Spleen (tissue), 7 donors: ENCODE data around the gene PDE3A.

Source experiments
- CTCF ChIP-seq, 11 experiments: fragments of 200-600 bp in 7 of 11; fragments of 450-650 bp in 4 of 11; sonication (generic) in 4 of 11; IDR thresholded peaks in 8 of 11; conservative IDR thresholded peaks in 3 of 11; 1 replicate in 7 of 11; 2 replicates in 4 of 11; pipeline versions ENCODE4 v1.4.0 to v1.8.0; 2016 to 2021; ENCODE audit warnings: antibody characterized with exemption in 11 of 11, inconsistent platforms in 4 of 11, mild to moderate bottlenecking in 1 of 11
- POLR2A ChIP-seq, 3 donors: fragments of 450-650 bp; IDR thresholded peaks; one replicate each; pipeline ENCODE4 v1.5.1; 2017; ENCODE audit warnings: antibody characterized with exemption in 3 of 3, mild to moderate bottlenecking in 1 of 3
- POLR2AphosphoS5 ChIP-seq, 3 donors: sonication (generic); formaldehyde crosslinking; IDR thresholded peaks; one replicate each; pipeline ENCODE4 v1.5.1; 2017; ENCODE audit warnings: antibody characterized with exemption in 3 of 3
- donor health status: DM: no; HTN: no; CAD: no; lungs with moderate emphysema.
- donor health status: DM: no; HTN: no; CAD: no.
- donor health status: DM: no; HTN: no; CAD: no.

GRCh38 chr12:20440408-20440807 lies 72.1 kb downstream of the PDE3A start:
- TF ChIP-seq CTCF (IDR thresholded peaks at IDR 0.05 in 8 of 11, conservative IDR thresholded peaks at IDR 0.05 in 3 of 11) (no peak), POLR2A (IDR thresholded peaks at IDR 0.05) (no peak), POLR2AphosphoS5 (IDR thresholded peaks at IDR 0.05) (no peak)
